ENCODE data around the gene PPARGC1A. TPM values are rescaled to one million over a fixed set of nuclear protein-coding genes. Genes with fewer than 3 reads are reported as not detected.

Gene PPARGC1A
- total RNA-seq, 1 experiment from 2014 or later, result 0.12 TPM

DNA sequence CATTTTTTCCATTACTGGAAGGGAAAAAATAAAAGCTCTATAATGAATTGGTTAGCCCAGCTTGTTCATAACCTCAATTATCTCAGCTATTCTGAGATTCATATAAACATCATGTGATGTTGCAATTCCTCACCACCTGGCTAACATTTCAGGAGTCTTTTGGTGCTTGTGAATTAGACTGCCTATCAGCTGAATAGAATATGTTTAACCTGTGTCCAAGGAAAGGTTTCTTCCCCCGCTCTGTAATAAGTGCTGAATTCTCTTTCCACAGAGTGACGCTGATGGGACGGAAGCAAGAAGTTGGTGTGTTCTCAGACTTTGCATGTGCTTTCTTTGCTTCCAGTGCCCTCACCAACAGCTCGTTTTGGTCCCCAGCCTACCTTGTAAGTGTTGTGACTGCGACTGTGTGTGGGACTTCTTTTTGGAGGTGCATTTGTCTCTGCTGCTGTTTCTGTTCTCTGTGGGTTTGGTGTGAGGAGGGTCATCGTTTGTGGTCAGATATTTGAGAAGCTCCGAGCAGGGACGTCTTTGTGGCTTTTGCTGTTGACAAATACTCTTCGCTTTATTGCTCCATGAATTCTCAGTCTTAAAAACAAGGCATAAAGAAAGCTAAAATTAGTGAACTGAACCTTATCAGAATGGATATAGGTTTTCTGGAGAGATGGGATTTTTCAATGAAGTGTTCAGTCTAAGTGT, 61.7 kb downstream of the PPARGC1A start:
- peaks cover 6% of the 10 kb centered on the region for H3K36me3 Mint-ChIP-seq (ENCODE audit: insufficient read depth, unreplicated experiment)
- H3K9me3 Mint-ChIP-seq (ENCODE audit: unreplicated experiment), result no peaks in the 10 kb centered on the region
- TF ChIP-seq, protein P1, sequence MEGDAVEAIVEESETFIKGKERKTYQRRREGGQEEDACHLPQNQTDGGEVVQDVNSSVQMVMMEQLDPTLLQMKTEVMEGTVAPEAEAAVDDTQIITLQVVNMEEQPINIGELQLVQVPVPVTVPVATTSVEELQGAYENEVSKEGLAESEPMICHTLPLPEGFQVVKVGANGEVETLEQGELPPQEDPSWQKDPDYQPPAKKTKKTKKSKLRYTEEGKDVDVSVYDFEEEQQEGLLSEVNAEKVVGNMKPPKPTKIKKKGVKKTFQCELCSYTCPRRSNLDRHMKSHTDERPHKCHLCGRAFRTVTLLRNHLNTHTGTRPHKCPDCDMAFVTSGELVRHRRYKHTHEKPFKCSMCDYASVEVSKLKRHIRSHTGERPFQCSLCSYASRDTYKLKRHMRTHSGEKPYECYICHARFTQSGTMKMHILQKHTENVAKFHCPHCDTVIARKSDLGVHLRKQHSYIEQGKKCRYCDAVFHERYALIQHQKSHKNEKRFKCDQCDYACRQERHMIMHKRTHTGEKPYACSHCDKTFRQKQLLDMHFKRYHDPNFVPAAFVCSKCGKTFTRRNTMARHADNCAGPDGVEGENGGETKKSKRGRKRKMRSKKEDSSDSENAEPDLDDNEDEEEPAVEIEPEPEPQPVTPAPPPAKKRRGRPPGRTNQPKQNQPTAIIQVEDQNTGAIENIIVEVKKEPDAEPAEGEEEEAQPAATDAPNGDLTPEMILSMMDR (IDR thresholded peaks at IDR 0.05; ENCODE audit: unreplicated experiment), result no peak
- ChIA-PET POLR2A (interaction anchor here (0.7 kb wide), 1 partner anchor 53 kb away, joined by 3 read pairs; no protein-coding TSS in a partner anchor), CTCF (interaction anchor here (0.8 to 1.4 kb wide), 2 partner anchors 99 to 442 kb away, joined by 3 read pairs; no protein-coding TSS in a partner anchor)
- no peaks in the 10 kb centered on the region for H3K27me3 Mint-ChIP-seq (ENCODE audit: insufficient read depth, unreplicated experiment)
- H3K27ac Mint-ChIP-seq (ENCODE audit: low read depth, unreplicated experiment), result peak overlapping the region; percentile 17
- no peak overlapping the region for H3K4me3 Mint-ChIP-seq (ENCODE audit: unreplicated experiment)
- peak; percentile 3 for DNase-seq (ENCODE audit: unreplicated experiment)
- intact Hi-C loops (cut with micrococcal nuclease), result no loop called here
- H3K4me1 Mint-ChIP-seq (ENCODE audit: insufficient read depth, unreplicated experiment), result peaks cover 11% of the 10 kb centered on the region
- no TSS peak for BruUV-seq (replicated peaks)

DNA sequence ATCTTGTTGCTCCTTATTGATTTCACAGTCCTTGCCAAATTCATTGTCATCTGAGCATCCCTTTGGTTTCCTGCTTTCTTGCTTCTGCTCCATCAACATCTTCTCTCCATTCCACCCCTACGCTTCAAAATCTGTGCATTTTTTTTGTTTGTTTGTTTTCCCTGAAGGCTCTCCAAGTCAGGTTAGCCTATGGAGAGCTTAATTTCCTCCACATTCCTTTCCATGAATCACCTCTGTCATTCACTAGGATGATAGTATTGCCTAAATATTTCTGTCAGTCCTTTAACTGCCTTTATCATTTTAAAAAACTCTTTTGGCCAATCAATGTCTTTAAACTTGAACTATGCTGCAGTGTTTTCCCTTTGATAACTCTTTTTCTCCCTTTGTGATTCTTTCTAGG, 67.7 kb downstream of the PPARGC1A start:
- H3K27me3 Mint-ChIP-seq (ENCODE audit: insufficient read depth, unreplicated experiment), result no peaks in the 10 kb centered on the region
- ChIA-PET CTCF (interaction anchor here (0.6 to 0.7 kb wide), 2 partner anchors 48 to 430 kb away, joined by 3 to 4 read pairs; no protein-coding TSS in a partner anchor), POLR2A (no interaction called here)
- TF ChIP-seq, protein P1 (IDR thresholded peaks at IDR 0.05; ENCODE audit: unreplicated experiment), result no peak
- no peaks in the 10 kb centered on the region for H3K9me3 Mint-ChIP-seq (ENCODE audit: unreplicated experiment)
- peak overlapping the region; percentile 57 for H3K27ac Mint-ChIP-seq (ENCODE audit: low read depth, unreplicated experiment)
- H3K4me1 Mint-ChIP-seq (ENCODE audit: insufficient read depth, unreplicated experiment), result peaks cover 11% of the 10 kb centered on the region
- BruUV-seq (replicated peaks), result no TSS peak
- no peak overlapping the region for H3K4me3 Mint-ChIP-seq (ENCODE audit: unreplicated experiment)
- intact Hi-C loops (cut with micrococcal nuclease), result no loop called here
- H3K36me3 Mint-ChIP-seq (ENCODE audit: insufficient read depth, unreplicated experiment), result no peaks in the 10 kb centered on the region
- DNase-seq (ENCODE audit: unreplicated experiment), result peak; percentile 43

DNA sequence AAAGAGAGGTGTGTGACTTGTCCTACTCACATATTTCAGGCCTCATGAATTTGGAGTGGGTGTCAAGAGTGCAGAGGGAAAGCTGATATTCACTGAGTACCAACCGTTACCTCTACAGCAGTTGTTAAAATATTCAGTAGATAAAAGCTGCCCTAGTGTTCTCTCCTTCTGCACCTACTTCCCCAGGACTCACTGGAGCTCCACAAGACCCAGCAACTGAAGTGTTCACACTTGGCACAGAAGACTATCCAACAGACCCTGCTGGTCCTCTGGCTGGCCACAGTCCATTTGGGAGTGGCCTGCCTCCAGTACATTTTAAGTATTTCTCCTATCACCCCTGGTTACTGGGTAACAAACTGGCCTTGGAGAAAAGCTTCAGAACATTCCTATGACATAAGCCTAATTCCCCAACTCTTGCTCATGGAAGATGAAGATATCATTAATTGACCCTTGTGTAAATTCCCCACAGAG, 70.8 kb downstream of the PPARGC1A start:
- Mint-ChIP-seq H3K27me3 (ENCODE audit: insufficient read depth, unreplicated experiment) (no peaks in the 10 kb centered on the region), H3K27ac (ENCODE audit: low read depth, unreplicated experiment) (no peak overlapping the region), H3K36me3 (ENCODE audit: insufficient read depth, unreplicated experiment) (no peaks in the 10 kb centered on the region), H3K4me1 (ENCODE audit: insufficient read depth, unreplicated experiment) (peaks cover 11% of the 10 kb centered on the region), H3K9me3 (ENCODE audit: unreplicated experiment) (no peaks in the 10 kb centered on the region), H3K4me3 (ENCODE audit: unreplicated experiment) (no peak overlapping the region)
- POLR2A ChIA-PET, result no interaction called here
- CTCF ChIA-PET, result no interaction called here
- DNase-seq (ENCODE audit: unreplicated experiment), result no peak
- TF ChIP-seq, protein P1 (IDR thresholded peaks at IDR 0.05; ENCODE audit: unreplicated experiment), result no peak
- no TSS peak for BruUV-seq (replicated peaks)
- intact Hi-C loops (cut with micrococcal nuclease), result no loop called here

DNA sequence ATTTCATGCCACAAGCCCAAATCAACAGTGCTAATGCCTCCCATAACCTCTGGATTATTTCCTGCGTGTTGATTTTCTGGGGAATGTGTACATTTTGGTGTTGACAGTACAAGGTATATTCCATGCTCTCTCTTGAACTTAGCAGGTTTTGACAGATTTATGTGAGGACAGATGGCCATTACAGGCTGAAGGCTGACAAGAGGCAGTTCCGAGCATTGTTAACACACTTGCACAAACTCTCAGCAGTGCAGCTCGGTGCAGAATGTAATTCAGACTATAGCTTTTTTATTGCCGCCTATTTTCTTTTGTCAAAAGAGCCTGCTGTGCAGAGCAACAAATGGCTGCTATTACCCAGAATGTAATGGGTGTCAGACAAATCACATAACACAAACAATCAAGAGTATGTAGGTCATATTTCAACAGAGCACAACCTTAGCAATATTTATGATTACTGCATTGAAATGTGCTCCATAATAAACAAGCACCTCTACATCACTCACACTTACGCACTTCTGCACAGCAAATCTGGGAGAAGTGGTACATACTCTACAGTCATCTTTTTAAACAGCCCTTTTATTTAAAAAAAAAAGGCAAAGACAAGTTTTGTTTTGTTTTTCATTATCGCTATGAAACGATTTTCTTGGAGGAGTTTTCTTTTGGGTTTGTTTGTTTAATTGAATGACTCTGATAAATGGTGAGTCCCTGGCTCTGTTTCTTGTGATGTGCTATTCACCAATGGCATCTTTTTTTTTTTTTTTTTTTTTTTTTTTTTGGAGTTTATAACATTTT, 71.6 kb downstream of the PPARGC1A start:
- BruUV-seq (replicated peaks), result no TSS peak
- no peak for DNase-seq (ENCODE audit: unreplicated experiment)
- Mint-ChIP-seq H3K4me1 (ENCODE audit: insufficient read depth, unreplicated experiment) (peaks cover 11% of the 10 kb centered on the region), H3K36me3 (ENCODE audit: insufficient read depth, unreplicated experiment) (no peaks in the 10 kb centered on the region), H3K9me3 (ENCODE audit: unreplicated experiment) (no peaks in the 10 kb centered on the region), H3K4me3 (ENCODE audit: unreplicated experiment) (no peak overlapping the region), H3K27me3 (ENCODE audit: insufficient read depth, unreplicated experiment) (no peaks in the 10 kb centered on the region), H3K27ac (ENCODE audit: low read depth, unreplicated experiment) (no peak overlapping the region)
- TF ChIP-seq, protein P1 (IDR thresholded peaks at IDR 0.05; ENCODE audit: unreplicated experiment), result no peak
- intact Hi-C loops (cut with micrococcal nuclease), result no loop called here
- ChIA-PET POLR2A (no interaction called here), CTCF (interaction anchor here (0.6 kb wide), 1 partner anchor 138 kb away, joined by 3 read pairs; no protein-coding TSS in a partner anchor)
